ENCODE measurements around the gene CDCP1.
"Not testable (repeated sequence)": the region's sequence is repeated elsewhere in the genome, so short reads cannot be mapped to it uniquely, and the experiment has no call there.

CDCP1 gene

DNA sequence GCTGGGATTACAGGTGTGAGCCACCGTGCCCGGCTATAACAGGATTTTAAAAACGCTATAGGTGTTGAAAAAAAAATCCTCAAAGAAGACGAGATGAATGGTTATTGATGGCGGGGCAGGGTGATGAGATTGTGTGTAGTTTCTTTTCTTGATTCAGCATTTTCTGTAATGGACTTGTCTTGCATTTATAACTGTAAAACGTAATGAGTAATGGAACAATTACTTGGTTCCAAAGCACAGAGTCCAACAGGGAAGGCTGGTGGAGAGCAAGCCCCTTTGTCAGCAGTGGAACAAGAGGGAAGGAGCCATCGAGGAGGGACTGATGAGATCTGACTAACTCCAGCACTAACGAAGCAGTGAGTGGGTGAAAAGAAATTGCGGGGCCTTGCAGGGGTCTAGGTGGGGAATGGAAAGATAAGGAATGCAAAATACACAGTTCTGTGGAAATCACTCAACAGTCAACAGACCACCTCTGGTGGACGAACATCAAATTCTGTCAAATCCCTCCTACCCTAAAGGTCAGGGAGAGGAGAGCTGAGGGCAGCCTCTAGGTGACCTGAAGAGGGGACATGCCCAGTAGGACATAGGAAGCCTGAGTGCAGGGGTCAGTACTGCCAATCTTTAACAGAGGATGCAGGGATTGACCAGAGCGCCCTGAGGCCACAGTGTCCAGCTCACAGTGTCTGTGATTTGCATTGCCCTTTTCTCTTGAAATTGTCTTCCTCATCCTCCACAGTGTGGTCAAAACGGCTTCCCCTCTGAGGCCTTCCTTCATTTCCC is 23.1 kb upstream of the CDCP1 start:
- DNase-seq, result no peak

DNA sequence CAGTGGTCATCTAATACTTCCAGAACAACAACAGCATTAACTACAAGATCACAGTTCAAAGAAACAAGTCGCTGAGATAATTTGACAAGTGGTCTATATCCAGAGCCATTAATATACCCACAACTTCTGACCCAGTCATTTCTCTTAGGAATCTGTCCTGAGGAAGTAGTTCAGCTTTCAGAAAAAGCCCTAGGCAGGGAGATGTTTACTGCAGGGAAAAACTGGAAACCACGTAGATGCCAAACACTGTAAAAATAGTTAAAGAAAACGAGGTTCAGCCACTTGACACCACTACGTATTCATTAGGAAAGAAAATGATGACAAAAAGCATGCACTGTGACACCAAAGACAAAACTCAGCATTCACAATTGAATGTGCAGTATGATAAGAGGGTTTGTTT is 22.3 kb upstream of the CDCP1 start:
- DNase-seq, result no peak

DNA sequence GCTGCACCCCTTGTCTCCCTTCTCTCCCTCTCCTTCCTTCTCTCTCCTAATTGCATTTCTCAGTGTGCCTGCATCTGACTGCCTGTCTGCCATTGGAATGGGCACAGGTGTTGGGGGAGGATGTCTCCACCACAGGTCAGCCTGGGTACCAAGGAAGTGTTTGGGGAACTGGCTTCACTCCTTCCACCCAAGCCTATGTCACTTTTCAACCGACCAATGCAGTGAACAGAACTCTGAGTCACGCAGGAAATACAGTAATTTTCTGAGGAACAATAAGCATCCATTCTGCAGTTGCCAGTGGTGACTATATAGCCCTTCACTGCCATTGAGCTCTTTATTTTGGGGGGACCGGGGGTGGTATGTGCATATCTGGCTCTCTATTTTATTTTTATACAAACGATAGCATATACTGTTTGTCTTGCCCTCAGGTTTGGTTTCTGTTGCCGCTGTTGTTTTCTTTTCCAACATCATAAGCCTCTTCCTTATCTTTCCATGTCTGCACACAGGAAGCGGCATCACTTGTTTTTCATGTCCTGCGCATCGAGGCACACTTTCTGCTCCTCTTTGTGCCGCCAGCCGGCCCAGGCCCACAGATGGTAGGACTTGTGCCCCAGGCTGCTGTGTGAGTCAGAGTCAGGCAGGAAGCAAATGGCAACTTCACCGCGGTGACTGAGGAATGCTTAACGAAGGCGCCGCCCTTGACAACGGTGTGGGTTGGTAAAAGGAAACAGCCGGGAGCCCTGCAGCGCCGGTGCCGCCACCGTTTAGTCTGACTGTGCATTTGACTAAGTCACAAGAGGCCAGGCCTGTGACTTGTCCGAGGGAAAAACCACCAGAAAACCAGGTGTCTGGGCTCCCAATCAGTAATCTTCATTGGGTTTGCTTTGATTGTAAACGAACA is 21.1 kb upstream of the CDCP1 start:
- DNase-seq, result peak; percentile 92

DNA sequence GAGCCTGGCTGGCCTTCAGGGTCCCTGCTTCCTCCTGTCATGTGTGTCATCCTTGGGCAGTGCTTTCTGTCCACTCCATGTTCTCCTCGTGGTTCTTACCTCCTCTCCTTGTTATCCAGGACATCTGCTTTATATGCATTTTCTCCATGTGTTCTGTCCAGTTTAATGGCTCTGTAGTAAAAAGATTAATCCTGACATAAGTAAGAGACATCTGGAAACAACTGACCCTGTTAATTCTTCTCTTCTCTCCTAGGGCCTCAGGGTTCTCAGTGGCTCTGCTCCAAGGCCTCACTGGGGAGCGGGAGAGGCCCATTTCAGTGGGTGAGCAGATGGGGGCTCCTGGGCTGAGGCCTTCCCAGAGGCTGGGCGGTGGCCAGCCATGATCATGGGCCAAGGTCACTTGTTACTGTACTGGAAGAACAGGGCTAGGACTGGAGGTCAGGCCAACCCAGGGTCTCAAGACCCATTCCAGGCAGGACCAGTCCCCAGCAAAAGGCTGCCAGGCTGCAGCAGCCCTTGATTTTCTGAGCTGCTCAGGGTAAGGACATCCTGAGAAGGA is 20.2 kb upstream of the CDCP1 start:
- no peak for DNase-seq

DNA sequence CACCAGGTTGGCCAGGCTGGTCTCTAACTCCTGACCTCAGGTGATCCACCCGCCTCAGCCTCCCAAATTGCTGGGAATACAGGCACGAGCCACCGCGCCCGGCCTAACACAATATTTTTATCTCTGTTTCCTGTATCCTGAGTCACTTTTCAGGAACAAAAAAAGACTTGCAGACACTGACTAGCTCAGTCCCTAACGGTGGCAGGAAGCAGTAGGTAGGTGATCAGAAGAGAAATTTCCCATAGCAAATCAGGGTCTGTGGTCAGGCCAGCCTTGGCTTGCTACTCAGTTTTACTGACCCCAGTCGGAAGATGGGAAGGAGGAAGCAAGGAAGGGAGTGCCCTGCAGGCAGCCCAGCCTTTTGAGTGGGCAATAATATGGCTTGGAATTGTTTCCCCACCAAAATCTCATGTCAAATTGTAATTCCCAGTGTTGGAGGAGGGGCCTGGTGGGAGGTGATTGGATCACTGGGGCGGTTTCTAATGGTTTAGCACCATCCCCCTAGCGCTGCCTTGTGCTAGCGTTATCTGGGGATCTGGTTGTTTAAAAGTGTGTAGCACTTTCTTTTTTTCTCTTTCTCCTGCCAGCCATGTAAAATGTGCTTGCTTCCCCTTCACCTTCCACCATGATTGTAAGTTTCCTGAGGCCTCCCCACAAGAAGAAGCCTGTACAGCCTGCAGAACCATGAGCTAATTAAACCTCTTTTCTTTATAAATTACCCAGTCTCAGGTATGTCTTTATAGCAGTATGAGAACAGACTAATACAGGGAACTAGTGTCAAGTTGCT is 19.5 kb upstream of the CDCP1 start:
- DNase-seq, result no peak

DNA sequence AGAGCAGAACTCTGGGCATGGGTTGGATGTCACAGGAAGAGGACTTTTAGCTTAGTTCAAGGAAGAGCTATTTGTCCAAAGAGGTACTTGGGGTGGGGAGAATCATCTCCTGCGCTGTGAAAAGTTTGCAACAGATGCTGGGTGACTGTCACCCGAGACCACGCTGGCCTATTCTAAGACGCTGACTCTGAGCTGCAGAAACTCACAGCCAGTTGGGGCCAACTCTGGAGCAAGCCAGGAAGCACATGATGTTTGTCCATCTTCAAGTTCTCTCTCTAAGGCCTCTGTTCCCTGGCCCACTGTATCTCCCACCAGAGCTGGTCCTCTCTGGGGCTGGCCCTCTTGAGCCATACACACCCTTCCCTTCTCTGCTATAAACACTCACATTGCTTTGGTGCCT is 17.9 kb upstream of the CDCP1 start:
- DNase-seq, result no peak

DNA sequence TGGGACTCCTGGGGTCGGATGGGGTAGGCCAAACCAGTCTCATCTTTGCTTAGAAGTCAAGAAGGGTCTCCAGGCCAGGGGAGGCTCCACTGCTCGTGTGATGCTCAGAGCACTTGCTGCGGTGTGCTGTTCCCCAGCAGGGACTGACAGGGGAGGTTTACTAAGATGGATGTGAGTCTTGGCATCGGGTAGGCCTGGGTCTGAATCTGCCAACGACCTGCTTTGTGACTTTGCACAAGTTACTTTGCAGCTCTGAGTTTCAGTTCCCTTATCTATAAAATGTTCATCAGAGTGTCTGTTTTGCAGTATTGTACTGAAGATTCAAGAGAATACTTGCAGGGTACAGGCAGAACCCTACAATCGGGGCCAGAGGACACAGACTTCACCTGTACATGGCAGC is 17.3 kb upstream of the CDCP1 start:
- no peak for DNase-seq

DNA sequence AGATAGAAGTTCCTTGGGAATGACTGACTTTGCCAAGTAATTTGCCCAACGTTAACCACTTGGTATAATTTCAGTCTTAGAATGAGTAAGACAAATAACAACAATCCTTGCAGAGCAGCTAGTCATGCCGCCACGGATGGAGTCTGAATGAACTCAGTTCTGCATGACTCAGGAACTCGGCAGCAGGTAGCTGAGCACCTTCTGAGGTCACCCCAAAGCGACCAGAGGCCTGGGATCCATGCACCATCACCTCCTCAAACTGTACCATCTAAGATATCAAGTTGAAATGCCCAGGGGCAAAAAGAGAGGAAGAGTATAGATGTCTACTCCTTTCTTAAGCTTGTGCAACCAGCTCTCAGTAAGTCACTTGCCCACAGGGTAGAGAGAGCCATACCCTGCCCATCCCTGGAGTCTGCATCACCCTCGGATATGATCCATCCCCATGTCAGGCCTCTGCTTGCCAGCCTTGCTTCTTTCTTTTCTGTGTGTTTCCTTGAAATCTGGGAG is 8.5 kb upstream of the CDCP1 start:
- DNase-seq, result no peak

DNA sequence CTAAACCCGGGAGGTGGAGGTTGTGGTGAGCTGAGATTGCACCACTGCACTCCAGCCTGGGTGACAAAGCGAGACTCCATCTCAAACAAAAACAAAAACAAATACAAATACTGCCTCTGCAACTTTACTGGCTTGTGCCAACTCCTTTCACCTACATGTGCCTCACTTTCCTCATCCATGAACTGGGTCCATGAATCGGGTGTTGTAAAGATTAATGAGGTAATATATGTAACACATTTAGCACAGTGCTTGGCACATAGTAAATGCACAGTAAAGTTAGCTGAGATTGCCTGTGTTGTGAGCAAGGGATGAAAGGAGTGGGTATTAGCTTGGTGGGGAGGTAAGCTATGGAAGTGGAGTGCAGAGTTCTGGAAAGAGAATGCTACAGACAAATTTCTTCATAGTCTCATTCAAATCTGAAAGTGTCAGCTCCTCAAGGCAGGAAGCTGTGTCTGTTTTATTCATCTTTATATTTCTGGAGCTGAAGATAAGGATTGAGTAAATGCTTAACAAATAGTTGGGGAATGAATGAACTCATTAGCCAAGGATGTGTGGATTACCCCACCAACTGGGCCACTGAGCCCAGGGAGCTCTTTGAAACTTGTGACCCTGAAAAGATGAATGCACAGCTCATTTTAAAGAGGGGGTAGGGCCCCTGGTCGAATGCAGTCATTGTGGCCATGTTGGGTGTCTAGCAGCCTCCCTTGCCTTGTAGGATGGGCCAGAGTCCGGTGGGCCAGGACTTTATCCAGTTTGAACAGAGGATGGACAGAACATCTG is 7.7 kb upstream of the CDCP1 start:
- DNase-seq, result no peak

DNA sequence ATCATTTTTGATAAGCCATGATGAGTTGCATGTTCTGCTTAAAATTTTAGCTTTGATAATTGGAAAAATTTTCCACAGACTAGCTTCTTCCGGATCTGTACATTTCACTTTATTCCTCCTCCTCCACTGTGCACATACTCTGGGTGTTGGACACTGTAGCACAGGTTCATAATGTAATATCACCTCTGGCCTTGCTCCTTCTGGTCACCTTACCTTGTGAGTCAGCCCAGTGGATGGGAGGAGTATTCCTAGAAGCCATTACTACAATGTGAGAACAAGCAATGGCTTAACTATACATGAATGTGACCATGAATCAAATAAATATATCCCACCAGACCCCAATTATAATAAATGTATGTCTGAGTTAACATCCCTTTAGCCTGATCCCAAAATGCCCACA is 6.1 kb upstream of the CDCP1 start:
- DNase-seq, result no peak

DNA sequence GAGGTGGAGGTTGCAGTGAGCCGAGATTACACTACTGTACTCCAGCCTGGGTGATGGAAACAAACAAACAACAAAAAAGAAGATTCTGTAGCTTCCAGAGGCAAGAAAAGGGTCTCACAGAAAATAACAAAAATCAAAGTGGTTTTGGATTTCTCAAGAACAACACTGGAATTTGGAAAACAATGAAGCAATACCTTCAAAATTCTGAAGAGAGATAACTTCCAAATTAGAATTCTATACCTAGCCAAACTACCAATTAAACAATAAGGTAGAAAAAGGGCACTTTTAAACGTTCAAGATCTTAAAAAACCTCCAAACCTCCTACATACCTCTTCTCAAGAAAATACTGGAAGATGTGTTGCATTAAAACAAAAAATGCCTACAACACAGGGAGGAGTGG is 4.9 kb upstream of the CDCP1 start:
- no peak for DNase-seq

DNA sequence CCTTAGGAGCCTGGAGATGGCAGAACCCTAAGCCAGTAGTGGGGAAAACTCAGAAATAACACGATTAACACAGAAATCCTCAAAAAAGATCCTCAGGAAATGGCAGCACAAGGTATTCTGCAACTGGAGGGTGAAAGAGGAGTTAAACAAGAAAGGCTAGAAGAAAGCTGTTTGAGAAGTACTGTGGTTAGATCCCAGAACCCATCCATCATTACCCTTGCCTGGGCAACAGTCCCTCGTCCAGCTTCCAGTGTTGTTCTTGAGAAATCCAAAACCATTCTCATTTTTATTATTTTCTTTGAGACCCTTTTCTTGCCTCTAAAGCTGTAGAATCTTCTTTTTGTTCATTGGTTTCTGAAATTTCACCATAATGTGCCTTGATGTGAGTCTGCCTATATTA is 2.7 kb upstream of the CDCP1 start:
- no peak for DNase-seq

DNA sequence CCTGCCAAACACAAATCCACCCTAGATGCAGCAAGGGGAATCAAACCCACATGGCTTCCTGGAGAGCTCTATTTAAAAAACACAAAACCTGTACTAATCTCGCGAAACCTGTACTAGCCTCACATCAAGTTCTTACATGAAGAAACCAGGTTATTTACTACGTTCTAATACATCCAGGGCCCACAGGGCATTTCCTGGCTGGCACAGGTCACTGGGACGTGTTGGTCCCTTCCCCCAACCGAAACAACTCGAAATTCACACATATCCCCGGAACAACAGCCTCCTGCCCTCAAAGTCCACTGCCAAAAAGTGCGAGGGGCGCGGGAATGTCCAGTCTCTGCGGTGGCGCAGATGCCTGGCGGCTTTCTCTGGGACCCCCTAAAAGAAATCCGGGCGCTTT is 955 bp downstream of the CDCP1 start:
- DNase-seq, result no peak

DNA sequence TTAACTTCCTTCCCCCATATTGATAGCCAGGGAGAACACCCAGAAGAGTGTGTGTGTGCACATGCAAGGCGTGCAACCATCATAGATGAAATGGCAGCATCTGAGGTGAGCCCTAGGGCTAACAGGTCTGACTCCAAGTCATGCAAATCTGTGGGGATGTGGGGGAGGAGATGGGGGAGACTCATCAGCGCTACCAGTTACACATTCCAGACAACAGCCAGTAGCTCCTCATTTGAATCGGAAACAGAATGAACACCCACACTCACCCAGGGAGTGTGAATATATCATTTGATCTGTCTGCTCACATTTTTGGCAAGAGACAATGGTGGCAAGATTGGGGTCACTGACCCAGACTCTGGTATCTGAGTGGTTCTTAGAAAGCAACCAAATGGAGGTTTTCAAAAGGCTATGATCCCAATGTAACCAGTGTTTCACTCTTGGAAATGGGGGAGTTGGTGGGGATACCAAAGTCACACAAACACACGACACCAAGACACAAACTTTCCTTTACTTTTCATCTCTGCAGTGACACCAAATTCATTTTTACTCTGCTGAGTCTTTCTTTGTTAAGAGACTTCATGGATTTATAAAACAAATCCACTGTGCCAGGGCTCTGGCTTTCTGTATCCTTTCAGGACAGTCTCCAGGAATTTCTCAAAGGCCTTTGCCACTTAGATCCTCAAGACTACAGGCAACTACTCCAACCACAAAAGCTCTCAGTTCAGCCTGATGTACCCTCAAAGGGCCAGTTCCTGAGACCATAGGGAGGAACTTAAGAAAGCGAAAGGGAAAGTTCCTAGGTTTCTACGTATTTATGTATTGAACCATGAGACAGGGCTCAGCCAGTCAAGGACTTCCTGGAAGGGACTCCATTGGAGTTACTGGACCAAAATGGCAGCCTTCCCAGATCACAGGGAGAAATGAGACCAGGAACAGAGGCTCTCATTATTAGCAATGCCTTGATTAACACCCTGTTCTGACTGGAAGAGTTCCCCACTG is 2.2 kb downstream of the CDCP1 start:
- DNase-seq, result no peak

DNA sequence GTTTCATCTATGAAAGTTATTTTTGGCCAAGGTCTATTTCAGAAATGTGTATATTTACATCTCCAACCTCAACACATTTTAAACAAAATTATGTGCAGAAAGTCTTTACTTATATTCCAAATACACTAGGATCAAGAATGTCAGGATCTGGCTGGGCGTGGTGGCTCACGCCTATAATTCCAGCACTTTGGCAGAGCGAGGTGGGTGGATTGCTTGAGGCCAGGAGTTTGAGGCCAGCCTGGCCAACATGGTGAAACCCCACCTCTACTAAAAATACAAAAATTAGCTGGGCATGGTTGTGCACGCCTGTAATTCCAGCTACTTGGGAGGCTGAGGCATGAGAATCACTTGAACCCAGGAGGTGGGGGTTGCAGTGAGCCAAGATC is 5.4 kb downstream of the CDCP1 start:
- DNase-seq, result not testable (repeated sequence)

DNA sequence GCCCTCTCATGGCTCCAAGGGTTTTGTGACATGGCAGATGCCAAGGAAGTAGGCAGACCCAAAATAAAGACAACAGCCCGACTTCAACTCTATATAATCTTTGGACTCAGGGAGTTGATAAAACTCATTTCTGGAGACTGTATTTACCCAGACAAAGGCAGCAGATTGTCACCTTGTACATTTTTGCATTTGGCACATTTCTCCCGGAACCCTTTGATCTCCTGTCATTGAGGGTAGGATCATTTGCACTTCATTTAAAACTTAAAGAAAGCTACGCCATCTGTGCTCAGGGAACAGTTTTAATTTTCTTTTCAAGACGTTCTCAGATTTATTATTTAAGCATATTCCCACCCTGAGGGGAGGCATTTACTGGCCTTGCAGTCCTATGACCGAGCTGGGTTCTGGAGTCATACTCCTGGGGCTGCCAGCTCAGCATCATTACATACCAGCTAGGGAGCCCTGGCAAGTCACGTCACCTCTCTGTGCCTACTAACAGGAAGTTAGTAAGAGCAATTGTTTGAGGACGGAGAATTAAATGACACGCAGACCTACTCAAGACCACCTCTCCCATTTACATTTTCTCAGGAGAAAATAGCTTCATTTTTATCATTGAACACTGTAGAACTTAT is 5.9 kb downstream of the CDCP1 start:
- no peak for DNase-seq

DNA sequence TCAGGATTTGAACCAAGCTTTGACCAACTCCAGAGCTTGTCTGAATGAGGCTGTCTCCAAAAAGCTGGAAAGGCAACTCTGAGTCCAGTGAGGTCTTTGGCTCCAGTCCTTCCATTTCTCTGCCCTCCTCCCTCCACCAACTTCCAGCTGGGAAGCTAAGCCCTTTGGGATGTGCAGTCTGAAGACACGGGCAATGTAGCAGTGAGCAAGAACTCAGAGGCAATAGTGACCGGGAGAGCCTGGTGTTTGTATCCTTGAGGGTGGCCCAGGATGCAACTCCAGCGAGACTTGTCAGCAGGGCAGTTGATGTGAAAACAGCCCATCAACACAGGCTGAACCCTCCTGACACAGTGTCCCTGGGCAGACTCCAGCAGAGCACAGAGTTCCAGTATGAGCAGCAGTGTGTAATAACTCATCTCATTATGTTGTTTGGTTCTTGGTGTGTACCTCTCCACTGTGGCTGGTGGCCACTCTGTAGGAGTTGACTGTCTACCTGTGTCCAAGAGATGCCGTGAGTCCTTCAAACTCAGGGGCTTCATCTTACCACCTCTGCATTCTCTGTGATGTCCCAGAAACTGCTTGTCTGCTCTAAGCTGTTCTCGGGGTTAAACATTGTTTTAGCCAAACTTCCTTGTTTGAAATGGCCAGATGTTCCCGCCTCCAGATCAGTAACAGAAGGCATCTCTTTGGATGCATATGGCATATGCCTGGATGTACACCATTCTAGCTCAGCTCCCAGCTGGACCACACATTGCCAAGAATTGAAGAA is 6.6 kb downstream of the CDCP1 start:
- no peak for DNase-seq

DNA sequence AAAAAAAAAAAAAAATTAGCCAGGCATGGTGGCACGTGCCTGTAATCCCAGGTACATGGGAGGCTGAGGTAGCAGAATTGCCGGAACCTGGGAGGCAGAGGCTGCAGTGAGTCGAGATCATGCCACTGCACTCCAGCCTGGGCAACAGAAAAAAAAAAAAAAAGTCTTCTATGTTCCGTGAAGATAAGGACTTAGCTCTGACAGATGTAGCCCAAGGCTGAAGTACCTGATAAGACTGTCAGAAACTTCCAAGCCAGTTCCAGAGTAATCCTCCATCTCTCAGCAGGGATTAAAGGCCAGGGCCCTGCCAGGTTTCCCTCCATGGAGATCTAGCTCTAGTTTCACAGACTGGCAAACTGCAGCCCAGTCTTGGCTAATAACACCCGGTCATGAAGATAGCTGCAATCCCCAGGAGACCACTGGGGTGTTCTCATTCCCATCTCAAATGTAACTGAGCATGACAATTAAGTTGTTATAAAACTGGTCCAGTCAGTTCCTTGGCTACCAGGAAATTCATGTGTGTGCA is 8.5 kb downstream of the CDCP1 start:
- DNase-seq, result no peak

DNA sequence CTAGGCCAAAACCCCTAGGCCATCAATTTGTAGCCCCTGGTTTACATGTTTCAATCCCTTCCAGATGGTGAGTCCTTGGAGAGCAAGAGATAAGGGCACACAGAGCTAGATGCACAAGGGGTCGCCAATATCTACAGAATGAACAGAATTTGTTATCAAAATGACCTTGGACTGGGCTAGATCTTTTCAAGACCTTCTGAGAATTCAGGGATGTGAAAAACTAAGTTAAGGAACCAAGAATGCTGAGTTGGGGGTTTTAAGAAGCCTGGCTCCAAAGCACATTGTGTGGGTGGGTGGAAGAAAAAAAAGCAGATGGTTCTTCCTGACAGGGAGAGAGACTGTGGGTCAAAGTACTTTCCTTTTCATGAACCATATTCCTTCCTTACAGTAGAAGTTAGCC is 10.2 kb downstream of the CDCP1 start:
- DNase-seq, result no peak

Measured in activated CD4-positive, alpha-beta T cell treated with anti-CD3 and anti-CD28 coated beads, Interleukin-2, Interleukin-6, amounts not matched to agents 100 ng/mL and 50 ng/mL, durations not matched to agents 16 hours and 8 hours (primary cell).